ENCODE data around the gene RTKN. TPM values are rescaled to one million over a fixed set of nuclear protein-coding genes. Genes with fewer than 3 reads are reported as not detected.
"Not testable (repeated sequence)": the region's sequence is repeated elsewhere in the genome, so short reads cannot be mapped to it uniquely, and the experiment has no call there.

Gene RTKN
- polyA plus RNA-seq, 3 donors, result 8.5 to 28.0 (median 13.2) TPM

DNA sequence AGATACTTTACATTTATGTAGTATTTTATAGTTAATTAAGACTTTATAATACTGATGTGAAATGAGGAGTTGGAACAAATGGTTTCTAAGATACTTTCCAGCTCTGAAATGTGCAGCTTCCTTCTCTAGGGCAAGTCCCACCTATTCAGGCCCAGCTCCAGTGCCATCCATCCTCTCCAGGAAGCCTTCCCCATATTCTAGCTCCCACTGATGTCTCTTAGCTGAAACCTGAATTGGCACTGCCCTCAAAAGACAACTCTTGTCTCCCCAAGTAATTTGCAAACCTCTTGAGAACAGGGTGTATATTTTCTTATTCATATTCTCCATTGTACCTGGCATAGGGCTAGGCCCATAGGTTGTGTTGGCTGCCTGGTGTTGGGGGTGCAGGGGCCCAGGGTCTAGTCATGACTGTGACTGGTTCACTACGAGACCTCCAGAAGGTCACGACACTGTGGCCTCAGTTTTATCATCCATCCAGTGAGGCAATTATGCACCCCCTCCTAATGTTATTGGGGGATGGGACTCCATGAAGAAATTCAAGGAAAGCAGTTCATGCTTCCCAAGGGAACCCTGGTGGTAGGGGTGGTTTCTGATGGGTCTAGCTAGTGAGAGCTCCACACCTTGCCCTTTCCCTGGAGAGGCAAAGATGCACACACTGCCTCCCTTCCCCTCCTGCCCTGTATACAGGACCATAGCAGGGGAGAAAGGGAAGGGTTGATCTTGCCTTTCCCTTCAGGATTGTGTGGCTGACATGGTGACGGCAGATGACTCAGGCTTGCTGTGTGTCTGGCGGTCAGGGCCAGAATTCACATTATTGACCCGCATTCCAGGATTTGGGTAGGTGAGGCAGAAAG, 17.4 kb downstream of the RTKN start:
- WGBS, 3 donors, result 51 to 92% (median 88%) methylated on average over 5 of the region's 5 CpGs
- H3K27ac ChIP-seq (ENCODE audit: low read depth, low read length), result no peak overlapping the region

DNA sequence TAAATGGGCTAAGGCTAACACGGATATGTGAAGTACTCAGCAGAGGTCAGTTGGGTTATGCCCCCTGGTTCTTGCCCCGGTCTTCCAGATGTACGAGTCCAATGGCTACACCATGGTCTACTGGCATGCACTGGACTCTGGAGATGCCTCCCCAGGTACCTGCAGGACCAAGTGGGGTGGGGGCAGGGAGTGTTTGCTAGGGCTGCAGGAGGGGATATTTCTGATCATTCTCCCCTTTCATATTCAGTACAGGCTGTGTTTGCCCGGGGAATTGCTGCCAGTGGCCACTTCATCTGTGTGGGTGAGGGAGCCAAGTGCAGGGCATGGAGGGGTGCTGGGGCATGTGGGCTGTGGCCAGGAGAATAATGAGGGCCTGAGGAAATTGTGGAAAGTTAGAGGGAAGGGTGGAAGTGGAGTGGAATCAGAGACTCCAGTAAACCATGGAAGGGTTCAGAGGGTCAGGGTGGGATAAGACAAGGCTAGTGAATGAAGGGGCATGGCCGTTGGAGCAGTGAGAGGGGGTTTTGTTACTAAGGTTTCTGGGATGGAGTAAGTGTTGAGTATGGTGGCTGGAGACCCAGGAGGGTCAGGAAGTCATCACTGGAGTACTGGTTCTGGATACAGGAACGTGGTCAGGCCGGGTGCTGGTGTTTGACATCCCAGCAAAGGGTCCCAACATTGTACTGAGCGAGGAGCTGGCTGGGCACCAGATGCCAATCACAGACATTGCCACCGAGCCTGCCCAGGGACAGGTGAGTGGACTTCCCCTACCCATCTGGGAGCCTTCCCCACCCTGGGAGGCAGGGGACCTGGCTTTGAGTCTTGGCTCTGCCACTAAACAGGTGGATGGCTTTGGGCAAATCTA, 18.3 kb downstream of the RTKN start:
- H3K27ac ChIP-seq (ENCODE audit: low read depth, low read length), result no peak overlapping the region
- 76 to 87% (median 84%) methylated on average over 9 of the region's 9 CpGs for WGBS, 3 donors

DNA sequence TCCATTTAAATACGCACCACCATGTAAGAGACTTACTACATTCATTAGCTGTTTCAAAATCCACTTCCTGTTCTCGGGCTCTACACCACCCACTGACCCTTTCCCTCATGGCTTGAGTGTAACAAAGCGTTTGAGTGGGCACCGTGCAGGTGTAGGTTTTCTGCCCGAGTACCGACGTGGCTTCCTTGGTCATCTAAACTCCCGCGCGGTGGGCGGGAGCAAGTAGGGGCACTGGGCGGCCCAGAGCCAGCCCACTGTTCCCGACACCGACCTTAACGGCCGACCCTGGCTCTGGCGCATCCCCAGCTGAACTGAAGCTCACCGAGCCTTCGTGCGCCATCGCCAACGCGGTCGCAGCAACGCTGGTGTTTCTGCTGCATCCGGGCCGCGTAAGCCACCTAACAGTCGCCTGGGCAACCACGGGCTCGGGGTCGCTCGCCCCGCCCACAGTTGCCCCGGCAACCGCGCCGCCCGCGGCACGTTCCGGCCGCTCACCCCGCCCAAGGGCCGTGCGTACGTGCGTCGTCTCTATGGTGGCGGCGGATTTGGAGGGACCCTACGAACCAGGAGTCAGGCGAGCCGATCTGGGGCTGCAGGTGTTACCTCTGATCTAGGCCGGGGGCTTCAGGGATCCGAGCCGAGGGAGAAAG, 20.4 kb downstream of the RTKN start, which contains the start of the genes C2orf81 and WDR54:
TSS of gene C2orf81 (minus strand) at position 399 of the 650 bp plus-strand sequence. CDS start at position 340, 59 bp downstream.
TSS of gene WDR54 (plus strand) at position 510 of the 650 bp plus-strand sequence. CDS start 424 bp downstream, outside the sequence.
- no peak within 1 kb of the TSS for H3K27ac ChIP-seq (ENCODE audit: low read depth, low read length)
- 0 to 1% (median 0%) methylated on average over 57 of the region's 57 CpGs for WGBS, 3 donors

DNA sequence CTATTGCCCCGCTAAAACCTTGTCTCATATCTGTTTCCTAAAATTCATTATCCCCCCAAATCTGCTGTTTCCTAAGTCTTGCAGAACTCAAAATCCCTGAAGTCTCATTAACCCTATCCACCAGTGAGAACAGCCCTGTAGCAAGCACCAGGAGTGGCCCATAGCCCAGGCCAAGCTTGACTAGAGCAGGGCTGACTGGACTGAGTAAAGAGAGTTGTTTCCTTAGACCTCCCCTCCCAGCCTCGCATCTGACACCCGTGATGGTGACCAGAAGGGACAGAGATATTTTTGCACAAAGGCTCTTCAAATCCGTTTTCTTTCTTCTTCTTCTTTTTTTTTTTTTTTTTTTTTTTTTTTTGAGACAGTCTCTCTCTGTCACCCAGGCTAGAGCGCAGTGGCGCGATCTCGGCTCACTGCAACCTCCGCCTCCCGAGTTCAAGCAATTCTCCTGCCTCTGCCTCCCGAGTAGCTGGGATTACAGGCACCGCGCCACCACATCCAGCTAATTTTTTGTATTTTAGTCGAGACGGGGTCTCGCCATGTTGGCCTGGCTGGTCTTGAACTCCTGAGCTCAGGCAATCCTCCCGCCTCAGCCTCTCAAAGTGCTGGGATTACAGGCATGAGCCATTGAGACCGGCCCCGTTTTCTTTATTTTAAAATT, 21.2 kb downstream of the RTKN start:
- 69 to 78% (median 76%) methylated on average over 19 of the region's 19 CpGs for WGBS, 3 donors
- not testable (repeated sequence) for H3K27ac ChIP-seq (ENCODE audit: low read depth, low read length)

DNA sequence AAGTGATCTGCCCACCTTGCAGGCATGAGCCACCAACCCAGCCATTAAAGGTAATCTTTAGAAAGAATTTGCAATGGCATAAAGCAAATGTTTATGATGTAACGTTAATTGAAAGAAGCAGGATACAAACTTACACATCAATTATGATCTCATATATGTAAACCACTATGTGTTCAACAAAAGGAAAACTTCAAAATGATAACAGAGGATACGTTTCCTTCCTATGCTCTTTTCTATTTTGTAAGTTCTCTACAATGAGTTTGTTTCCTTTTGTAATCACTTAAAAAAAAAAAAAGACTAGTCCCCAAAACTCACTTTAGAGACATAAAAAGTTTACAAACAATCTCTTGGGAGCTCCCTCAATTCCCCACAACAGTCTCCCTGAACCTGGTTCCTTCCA, 21.7 kb downstream of the RTKN start:
- 77 to 82% (median 77%) methylated on average over 2 of the region's 2 CpGs for WGBS, 3 donors

DNA sequence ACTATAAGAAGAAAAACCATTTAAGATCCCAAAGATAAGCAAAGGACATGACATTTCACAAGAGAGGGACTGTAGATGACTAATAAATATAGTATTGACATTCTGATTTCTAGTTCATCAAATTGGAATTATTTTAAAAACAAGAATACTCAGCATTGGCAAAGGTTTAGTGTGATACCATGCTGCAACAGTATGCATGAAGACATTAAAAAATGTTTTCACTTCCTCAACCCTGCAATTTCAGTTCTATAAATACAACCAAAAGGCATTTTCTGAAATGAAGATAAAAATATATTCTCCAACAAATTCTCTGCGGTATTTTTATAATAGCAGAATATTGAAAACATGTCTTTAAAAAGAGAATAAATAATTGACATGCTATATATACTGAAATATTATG, 22.4 kb downstream of the RTKN start:
- 78 to 92% (median 83%) methylated on average over 1 of the region's 1 CpG for WGBS, 3 donors
- H3K27ac ChIP-seq (ENCODE audit: low read depth, low read length), result no peak overlapping the region

More for the DNA sequence above, 21.7 kb downstream of the RTKN start:
- no peak overlapping the region for H3K27ac ChIP-seq (ENCODE audit: low read depth, low read length)

DNA sequence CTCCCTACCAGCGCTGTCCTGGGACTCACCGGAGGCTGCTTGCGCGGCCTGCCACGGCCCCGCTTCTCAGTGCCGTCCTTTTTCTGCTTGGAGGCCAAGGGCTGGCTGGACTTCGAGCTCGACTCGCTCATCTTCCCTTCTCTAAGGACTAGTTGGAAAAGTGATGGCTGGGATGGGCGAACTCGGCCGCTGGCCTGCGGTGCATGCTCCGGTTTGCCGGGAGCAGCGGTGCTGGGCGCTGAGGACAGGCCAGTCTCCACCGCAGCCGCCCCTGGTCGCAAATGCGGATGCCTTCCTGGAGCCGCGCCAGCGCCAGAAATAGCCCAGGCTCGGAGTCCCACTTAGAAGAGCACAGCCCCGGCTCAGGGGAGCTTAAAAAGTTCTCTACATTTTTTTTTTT, 23.4 kb downstream of the RTKN start:
- WGBS, 3 donors, result 72 to 82% (median 77%) methylated on average over 27 of the region's 27 CpGs
- H3K27ac ChIP-seq (ENCODE audit: low read depth, low read length), result no peak overlapping the region

DNA sequence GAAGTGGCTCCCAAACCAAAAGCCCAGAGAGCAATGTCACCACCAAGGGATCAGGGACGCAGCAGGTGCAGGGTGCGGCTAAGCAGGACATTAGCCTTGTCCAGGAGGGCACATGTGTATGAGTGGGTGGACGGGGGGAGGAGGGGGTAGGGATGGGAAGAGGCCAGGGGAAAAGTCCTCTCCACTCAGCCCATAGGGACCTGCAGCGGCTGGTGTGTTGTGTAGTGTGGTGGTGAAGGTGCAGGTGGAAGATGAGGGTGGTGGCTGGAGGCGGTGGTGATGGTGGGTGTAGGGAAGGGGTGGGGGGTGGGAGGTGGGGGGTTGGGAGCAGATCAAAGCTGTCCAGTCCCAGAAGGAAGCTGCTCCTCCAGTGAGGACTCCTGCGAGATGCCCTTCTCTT, 24.0 kb downstream of the RTKN start:
- WGBS, 3 donors, result 92 to 96% (median 95%) methylated on average over 6 of the region's 6 CpGs
- H3K27ac ChIP-seq (ENCODE audit: low read depth, low read length), result no peak overlapping the region

DNA sequence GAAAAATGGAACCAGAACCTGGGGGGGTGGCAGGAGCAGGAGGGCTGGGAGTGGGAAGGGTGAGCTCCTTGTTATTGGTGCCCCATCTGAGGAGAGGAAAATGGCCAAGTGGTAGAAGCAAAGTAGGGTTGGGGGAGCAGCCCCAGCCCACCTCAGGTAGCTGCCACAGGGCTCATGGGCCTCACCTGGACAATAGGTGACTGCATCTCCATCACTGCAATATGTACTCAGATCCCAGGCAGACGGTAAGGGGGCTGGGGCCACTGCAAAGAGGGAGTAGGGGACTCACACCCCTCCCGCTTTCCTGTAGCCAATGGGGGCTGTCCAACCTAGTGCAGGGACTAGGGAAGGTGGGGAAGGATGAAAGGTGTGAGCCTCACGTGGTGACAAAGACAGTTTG, 24.5 kb downstream of the RTKN start:
- 85 to 89% (median 88%) methylated on average over 3 of the region's 3 CpGs for WGBS, 3 donors
- H3K27ac ChIP-seq (ENCODE audit: low read depth, low read length), result no peak overlapping the region

DNA sequence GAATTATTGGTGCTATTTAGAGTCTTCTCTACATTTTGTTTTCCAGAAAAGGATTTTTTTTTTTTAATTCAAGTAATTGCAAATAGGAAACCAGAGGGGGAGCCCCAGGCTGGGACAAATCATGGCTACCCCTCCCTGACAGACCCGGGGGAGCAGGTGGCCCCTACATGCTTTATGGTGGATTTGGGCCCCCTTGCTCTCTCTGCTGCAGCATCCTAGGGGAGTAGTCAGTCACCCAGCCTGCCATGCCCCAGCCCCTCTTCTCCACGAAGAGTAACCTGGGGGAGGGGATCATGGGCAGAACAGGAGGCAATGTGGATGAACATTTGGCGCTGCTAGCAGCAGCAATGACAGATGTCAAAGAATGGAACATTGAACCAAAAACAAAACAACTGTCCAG, 25.0 kb downstream of the RTKN start:
- 66 to 71% (median 68%) methylated on average over 3 of the region's 3 CpGs for WGBS, 3 donors

DNA sequence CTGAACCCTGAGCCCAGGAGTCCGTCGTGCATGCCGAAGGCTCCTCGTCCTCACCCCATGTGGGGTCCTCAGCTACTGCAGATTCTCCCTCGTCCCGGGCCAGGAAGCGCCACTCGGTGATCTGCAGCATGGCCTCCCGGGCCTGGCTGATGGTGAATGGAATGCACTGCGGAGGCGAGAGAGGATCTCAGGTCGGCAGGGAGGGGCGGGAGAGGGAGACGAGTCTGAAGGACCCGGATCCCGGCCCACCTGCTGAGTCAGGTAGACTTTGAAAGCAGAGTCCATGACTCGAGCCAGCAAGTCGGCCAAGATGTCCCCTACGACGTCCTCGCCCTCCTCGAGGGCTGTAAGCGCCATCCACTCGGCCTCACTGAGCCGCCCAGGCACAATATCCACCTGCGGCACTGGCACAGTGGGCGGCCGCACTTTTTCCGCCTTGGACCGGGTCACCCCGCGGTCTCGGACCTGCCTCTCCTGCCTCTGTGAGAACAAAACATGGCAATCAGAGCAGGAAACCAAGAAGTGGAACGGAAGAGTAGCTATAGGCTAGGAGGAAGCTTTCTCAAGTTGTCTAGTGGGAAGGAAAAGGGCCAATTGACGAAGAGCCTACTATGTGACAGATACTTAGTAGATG, 25.9 kb downstream of the RTKN start:
- H3K27ac ChIP-seq (ENCODE audit: low read depth, low read length), result no peak overlapping the region
- 47 to 63% (median 49%) methylated on average over 35 of the region's 35 CpGs for WGBS, 3 donors

More for the DNA sequence above, 25.0 kb downstream of the RTKN start:
- no peak overlapping the region for H3K27ac ChIP-seq (ENCODE audit: low read depth, low read length)

DNA sequence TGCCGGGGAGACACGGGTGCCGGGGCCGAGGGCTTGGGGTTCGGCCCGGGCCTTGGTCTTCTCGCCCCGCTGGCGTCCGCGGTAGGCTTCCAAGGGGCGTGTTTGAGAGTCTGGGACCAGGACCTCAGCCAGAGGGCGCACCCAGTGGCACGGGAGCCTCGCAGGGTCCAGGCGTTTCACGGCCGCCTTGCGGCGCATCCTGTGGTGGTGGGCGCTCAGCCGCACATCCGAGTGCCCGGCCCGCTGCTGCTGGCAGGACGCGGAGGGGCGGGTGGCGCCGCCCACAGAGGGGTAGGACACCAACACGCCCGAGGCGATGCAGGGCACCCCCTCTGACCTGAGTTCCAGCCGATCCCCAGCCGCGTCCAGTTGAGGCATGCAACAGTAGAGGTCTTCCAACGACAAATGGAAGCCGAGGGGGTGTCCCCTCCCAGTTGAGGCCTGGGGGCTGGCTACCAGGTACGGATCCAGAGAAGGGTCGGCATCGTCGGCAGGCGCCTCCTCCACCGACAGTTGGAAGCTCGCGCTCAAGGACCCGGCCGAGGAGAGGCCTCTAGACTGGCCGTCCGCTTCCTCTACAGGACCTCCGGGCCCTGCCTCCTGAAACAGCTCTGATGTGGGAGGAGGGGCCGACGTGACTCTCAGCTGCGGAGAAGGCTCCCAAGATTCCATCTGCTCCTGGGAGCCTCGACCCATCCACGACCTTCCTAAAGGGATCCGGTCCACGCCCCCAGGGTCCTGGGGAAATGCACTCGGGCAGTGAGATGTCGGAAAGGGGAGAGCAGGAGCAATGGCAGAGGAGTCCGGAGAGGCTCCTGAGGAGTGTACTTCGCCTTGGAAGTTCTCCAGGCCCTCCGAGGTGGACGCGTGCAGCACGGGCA, 26.6 kb downstream of the RTKN start:
- WGBS, 3 donors, result 4 to 11% (median 5%) methylated on average over 60 to 66 of the region's 66 CpGs
- no peak overlapping the region for H3K27ac ChIP-seq (ENCODE audit: low read depth, low read length)

DNA sequence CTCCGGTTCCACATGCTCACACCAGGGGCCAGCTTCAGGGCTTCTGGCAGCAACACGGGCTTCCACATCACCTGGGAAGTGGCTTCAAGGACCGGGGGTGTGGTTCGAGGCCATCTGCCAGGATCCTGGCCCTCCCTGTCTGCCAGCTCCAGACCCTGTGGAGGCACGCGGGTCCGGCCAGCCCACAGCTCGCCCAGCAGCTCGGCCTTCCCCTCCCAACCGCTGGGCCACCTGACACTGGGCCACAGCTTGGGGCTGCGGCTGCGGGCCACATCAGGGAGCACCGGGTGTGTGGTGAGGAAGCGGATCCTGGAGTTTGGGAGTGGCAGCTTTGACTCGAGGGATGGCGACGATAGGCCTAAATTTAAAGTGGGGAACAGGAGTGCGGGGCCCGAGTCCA, 27.3 kb downstream of the RTKN start:
- WGBS, 3 donors, result 56 to 63% (median 62%) methylated on average over 19 of the region's 19 CpGs
- no peak overlapping the region for H3K27ac ChIP-seq (ENCODE audit: low read depth, low read length)

DNA sequence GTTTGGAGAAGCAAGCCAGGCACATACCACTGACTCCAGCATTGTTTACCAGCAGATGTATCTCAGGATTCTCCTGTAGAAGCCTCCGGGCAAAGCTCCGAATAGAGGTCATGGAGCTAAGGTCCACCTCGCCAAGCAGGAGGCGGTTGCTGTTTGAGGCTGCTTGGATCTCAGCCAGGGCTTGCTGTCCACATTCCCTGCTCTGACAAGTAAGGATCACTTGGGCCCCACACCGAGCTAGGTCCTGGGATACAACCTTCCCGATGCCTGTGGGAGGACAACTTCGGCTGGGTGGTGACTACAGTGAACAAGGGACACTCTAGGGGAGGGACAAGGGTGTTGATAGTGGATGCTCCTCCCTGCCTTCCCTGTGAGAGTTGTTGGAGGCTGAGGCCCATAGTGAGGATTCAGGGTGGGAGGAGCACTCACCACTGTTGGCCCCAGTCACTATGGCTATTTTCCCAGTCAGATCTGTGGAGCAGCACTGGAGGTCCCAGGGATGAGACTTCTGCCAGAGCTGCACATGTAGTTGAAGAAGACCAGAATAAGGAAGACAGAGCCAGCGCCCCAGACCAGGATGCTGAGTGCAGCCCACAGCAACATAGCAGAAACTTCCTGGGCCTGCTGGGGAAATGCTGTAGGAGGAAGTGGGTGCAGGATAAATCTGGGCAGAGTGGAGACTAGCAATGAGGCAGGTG, 28.6 kb downstream of the RTKN start:
- no peak overlapping the region for H3K27ac ChIP-seq (ENCODE audit: low read depth, low read length)
- 66 to 71% (median 67%) methylated on average over 8 of the region's 8 CpGs for WGBS, 3 donors

DNA sequence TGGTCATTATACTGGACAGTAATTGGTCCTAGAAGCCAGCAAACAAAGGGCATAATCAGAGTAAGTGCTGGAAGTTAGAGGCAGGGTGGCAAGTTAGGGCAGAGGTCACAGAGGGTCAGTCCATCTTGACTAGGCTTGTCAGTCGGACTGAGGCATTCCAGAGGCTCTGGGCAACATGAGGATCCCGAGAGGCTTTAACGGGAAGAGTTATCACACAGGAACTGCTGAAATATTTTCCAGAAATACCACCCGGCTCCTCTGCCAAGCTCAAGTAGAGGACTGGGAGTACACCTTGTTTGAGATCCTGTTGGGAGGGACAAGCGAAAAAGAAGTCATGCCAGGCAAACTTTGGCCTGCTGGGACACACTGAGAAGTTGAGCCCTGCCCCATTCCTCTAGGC, 34.1 kb downstream of the RTKN start:
- WGBS, 3 donors, result 64 to 80% (median 75%) methylated on average over 5 of the region's 5 CpGs
- H3K27ac ChIP-seq (ENCODE audit: low read depth, low read length), result no peak overlapping the region

DNA sequence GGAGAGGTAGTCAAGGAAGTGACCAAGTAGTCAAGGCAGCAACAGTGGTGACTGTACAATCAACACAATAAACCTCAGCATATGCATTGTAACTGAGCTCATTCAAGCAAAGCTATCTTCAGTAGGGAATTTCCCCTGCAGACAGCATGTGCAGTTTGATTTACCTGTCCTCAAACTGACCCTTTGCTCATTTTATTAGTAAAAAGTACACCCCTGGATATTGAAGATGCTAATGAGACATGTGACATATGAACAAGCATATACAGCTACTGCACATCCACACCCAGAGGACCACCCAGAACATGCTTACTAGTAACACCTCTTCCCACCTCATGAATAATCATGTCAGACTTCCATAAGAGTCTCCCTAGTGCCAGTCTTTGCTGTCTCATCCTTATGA, 35.7 kb downstream of the RTKN start:
- H3K27ac ChIP-seq (ENCODE audit: low read depth, low read length), result no peak overlapping the region
